Stomach (tissue), 9 donors: ENCODE measurements around the gene CACNA1E. TPM values are rescaled to one million over a fixed set of nuclear protein-coding genes. Genes with fewer than 3 reads are reported as not detected.
A peak's percentile ranks its signal among the peaks of the same experiment; 100 is the strongest.

ENCODE experiments used
- DNase-seq, 2 donors: peaks; one replicate each; pipeline versions ENCODE4 v3.0.0 to v3.0.0-alpha.2; 2013 to 2019
- H3K27ac ChIP-seq, 5 donors: fragments of 200-600 bp in 4 of 5; sonication (generic) in 4 of 5; one replicate each; pipeline ENCODE4 v1.5.1; 2013 to 2019; ENCODE audit warnings: mild to moderate bottlenecking in 1 of 5, moderate library complexity in 1 of 5
- H3K27me3 ChIP-seq, 3 donors: fragments of 200-600 bp; sonication (generic); one replicate each; pipeline ENCODE4 v1.5.1; 2017 to 2019; ENCODE audit warnings: mixed run types in 1 of 3
- H3K36me3 ChIP-seq, 4 donors: fragments of 200-600 bp; sonication (generic); 1 replicate in 3 of 4; 2 replicates in 1 of 4; pipeline ENCODE4 v1.5.1; 2016 to 2019
- H3K4me1 ChIP-seq, 4 donors: fragments of 200-600 bp; sonication (generic); one replicate each; pipeline ENCODE4 v1.5.1; 2016 to 2019
- H3K4me3 ChIP-seq, 4 donors: fragments of 200-600 bp; sonication (generic) in 3 of 4; one replicate each; pipeline ENCODE4 v1.5.1; 2016 to 2019; ENCODE audit warnings: mild to moderate bottlenecking in 1 of 4
- H3K9me3 ChIP-seq, 4 donors: fragments of 200-600 bp; sonication (generic); one replicate each; pipeline ENCODE4 v1.5.1; 2016 to 2019
- CTCF ChIP-seq, 7 experiments: fragments of 450-650 bp in 4 of 7; fragments of 200-600 bp in 3 of 7; sonication (generic) in 3 of 7; IDR thresholded peaks; one replicate each; pipeline ENCODE4 v1.5.1; 2016 to 2019; ENCODE audit warnings: antibody characterized with exemption in 7 of 7, control low read depth in 2 of 7, mild to moderate bottlenecking in 1 of 7
- EP300 ChIP-seq: sonication (generic); formaldehyde crosslinking; IDR thresholded peaks from one replicate; pipeline ENCODE4 v1.6.1; 2017; ENCODE audit warnings: antibody characterized with exemption
- POLR2A ChIP-seq, 4 donors: fragments of 450-650 bp; IDR thresholded peaks; one replicate each; pipeline ENCODE4 v1.6.1; 2016; ENCODE audit warnings: antibody characterized with exemption in 4 of 4, control low read depth in 2 of 4, mild to moderate bottlenecking in 1 of 4, moderate library complexity in 1 of 4
- POLR2AphosphoS5 ChIP-seq, 3 donors: sonication (generic); formaldehyde crosslinking; IDR thresholded peaks; one replicate each; pipeline ENCODE4 v1.6.1; 2016; ENCODE audit warnings: antibody characterized with exemption in 3 of 3
- WGBS, 5 donors: extraction: QIAGEN DNeasy Blood & Tissue Kit in 3 of 5; methylation state at CpG; one replicate each; pipeline versions ENCODE4 v1.1.5 to v1.1.7; 2013 to 2018; 5-methylcytosine and 5-hydroxymethylcytosine counted together
- intact Hi-C: fragments of 100-400 bp; cut with DNase I; formaldehyde crosslinking; loops from one replicate; pipeline ENCODE4 v1.15.1; 2023; ENCODE audit warnings: low total_unique reads
- polyA plus RNA-seq, 3 donors: library from polyadenylated mRNA; stranded (reverse); fragments of 200-250 nt; gene quantifications; one replicate each; pipeline ENCODE4 v1.2.3, GENCODE V29; 2013
- total RNA-seq, 5 donors: library from RNA; depleted of rRNA; stranded (reverse); fragments of >200 nt; gene quantifications; one replicate each; pipeline versions ENCODE4 v1.1.0 to v1.2.3, GENCODE V29; 2014 to 2016
- donor health status: healthy with polysubstance abuse.
- donor health status: Bipolar disorder and iron deficiency.
- donor health status: healthy.

The CACNA1E gene
- total and polyA plus RNA-seq, 8 donors: under 0.01 to 1.8 (median 0.01) TPM; not detected in 4

GRCh38 chr1:181459067-181459466 is 24.2 kb upstream of the CACNA1E start:
- WGBS, 5 donors: 82 to 92% (median 86%) methylated on average over 2 of the region's 2 CpGs
- Histone ChIP-seq H3K36me3 (no peaks in the 10 kb centered on the region), H3K27me3 (no peaks in the 10 kb centered on the region), H3K9me3 (peaks cover 0 to 19% (median 13%) of the 10 kb centered on the region in 4 donors), H3K4me3 (no peak overlapping the region), H3K27ac (no peak overlapping the region), H3K4me1 (no peaks in the 10 kb centered on the region)
- TF ChIP-seq POLR2AphosphoS5 (IDR thresholded peaks at IDR 0.05) (no peak), EP300 (no peak), POLR2A (IDR thresholded peaks at IDR 0.05) (no peak), CTCF (IDR thresholded peaks at IDR 0.05) (no peak)
- intact Hi-C loops: no loop called here
- no peak for DNase-seq

GRCh38 chr1:181469829-181470228 is 13.5 kb upstream of the CACNA1E start:
- intact Hi-C loops: loop anchor here (10.0 kb wide), 1 partner anchor 465 kb away; no protein-coding TSS in a partner anchor
- WGBS, 5 donors: 42 to 59% (median 51%) methylated on average over 5 of the region's 5 CpGs
- no peak for TF ChIP-seq CTCF (IDR thresholded peaks at IDR 0.05)
- TF ChIP-seq POLR2AphosphoS5 (IDR thresholded peaks at IDR 0.05): peak in 1 of 3 donors; percentile 7
- Histone ChIP-seq H3K27me3 (no peaks in the 10 kb centered on the region), H3K9me3 (no peaks in the 10 kb centered on the region), H3K36me3 (no peaks in the 10 kb centered on the region), H3K27ac (no peak overlapping the region), H3K4me1 (no peaks in the 10 kb centered on the region), H3K4me3 (no peak overlapping the region)
- DNase-seq: peak in 1 of 2 donors; percentile 65

GRCh38 chr1:181475580-181475979 is 7.7 kb upstream of the CACNA1E start:
- no peaks in the 10 kb centered on the region for H3K36me3 ChIP-seq
- WGBS, 5 donors: 63 to 74% (median 73%) methylated on average over 4 of the region's 4 CpGs
- no peak for DNase-seq
- no peak overlapping the region for H3K27ac ChIP-seq
- H3K9me3 ChIP-seq: no peaks in the 10 kb centered on the region
- TF ChIP-seq POLR2AphosphoS5 (IDR thresholded peaks at IDR 0.05) (no peak), CTCF (IDR thresholded peaks at IDR 0.05) (no peak), EP300 (no peak)
- H3K4me3 ChIP-seq: no peak overlapping the region
- H3K27me3 ChIP-seq: peaks cover 0 to 16% (median 0%) of the 10 kb centered on the region in 3 donors
- intact Hi-C loops: loop anchor here (5.0 to 10.0 kb wide), 2 partner anchors 202 to 459 kb away; no protein-coding TSS in a partner anchor
- no peaks in the 10 kb centered on the region for H3K4me1 ChIP-seq

- DNase-seq: no peak
- H3K27me3 ChIP-seq: peaks cover 0 to 20% (median 3%) of the 10 kb centered on the region in 3 donors
- TF ChIP-seq POLR2A (IDR thresholded peaks at IDR 0.05) (no peak), EP300 (no peak), CTCF (IDR thresholded peaks at IDR 0.05) (no peak), POLR2AphosphoS5 (IDR thresholded peaks at IDR 0.05) (no peak)
- intact Hi-C loops: loop anchor here (5.0 to 10.0 kb wide), 2 partner anchors 201 to 458 kb away; no protein-coding TSS in a partner anchor
- H3K9me3 ChIP-seq: no peaks in the 10 kb centered on the region
- H3K4me3 ChIP-seq: no peak overlapping the region
- WGBS, 5 donors: 56 to 64% (median 62%) methylated on average over 7 to 8 of the region's 8 CpGs
- no peaks in the 10 kb centered on the region for H3K36me3 ChIP-seq
- H3K27ac ChIP-seq: no peak overlapping the region
- H3K4me1 ChIP-seq: no peaks in the 10 kb centered on the region
These were observed 6.7 kb upstream of the CACNA1E start for GRCh38 chr1:181476581-181476980.
